Colonic mucosa (tissue), 4 donors: ENCODE measurements around the gene B4GALT2. TPM values are rescaled to one million over a fixed set of nuclear protein-coding genes. Genes with fewer than 3 reads are reported as not detected.

ENCODE experiments used
- DNase-seq: peaks from one replicate; pipeline ENCODE4 v3.0.0-alpha.2; 2020
- H3K27ac ChIP-seq: fragments of 200-600 bp; one replicate; pipeline ENCODE4 v1.8.0; 2021
- H3K27me3 ChIP-seq: fragments of 200-600 bp; one replicate; pipeline ENCODE4 v1.8.0; 2021
- H3K36me3 ChIP-seq: fragments of 200-600 bp; one replicate; pipeline ENCODE4 v1.8.0; 2021
- H3K4me1 ChIP-seq: fragments of 200-600 bp; one replicate; pipeline ENCODE4 v1.8.0; 2021; ENCODE audit warnings: mild to moderate bottlenecking
- H3K4me3 ChIP-seq: fragments of 200-600 bp; one replicate; pipeline ENCODE4 v1.8.0; 2021
- H3K9ac ChIP-seq, 2 donors: one replicate each; pipeline ENCODE4 v1.7.0; 2013; ENCODE audit warnings: control low read depth in 2 of 2, low read depth in 2 of 2, low read length in 2 of 2
- H3K9me3 ChIP-seq: fragments of 200-600 bp; one replicate; pipeline ENCODE4 v1.8.0; 2021
- intact Hi-C: fragments of 100-400 bp; cut with DNase I; formaldehyde crosslinking; loops from one replicate; pipeline ENCODE4 v1.14.1; 2022
- total RNA-seq, 2 donors: library from RNA; stranded (reverse); fragmentation: NEBNext Ultra II Directional in 1 of 2; extraction: Animal tissue kit (Norgen Biotek cat#: 25700) in 1 of 2; gene quantifications; one replicate each; pipeline ENCODE4 v1.2.1, GENCODE V29; 2021
- TF ChIP-seq, protein P1 (sequence below): fragments of 200-600 bp; IDR thresholded peaks from one replicate; pipeline ENCODE4 v1.8.0; 2022; ENCODE audit warnings: antibody characterized with exemption, mild to moderate bottlenecking
- donor health status: healthy.
- donor health status: DM: no; HTN: no; CAD: no.
- donor health status: DM: no; HTN: no; CAD: no.

B4GALT2 gene
- total RNA-seq, 2 donors from 2014 or later: 26.6 to 38.5 TPM

GRCh38 chr1:44024031-44024902, 45.3 kb downstream of the B4GALT2 start:
- TF ChIP-seq, protein P1, sequence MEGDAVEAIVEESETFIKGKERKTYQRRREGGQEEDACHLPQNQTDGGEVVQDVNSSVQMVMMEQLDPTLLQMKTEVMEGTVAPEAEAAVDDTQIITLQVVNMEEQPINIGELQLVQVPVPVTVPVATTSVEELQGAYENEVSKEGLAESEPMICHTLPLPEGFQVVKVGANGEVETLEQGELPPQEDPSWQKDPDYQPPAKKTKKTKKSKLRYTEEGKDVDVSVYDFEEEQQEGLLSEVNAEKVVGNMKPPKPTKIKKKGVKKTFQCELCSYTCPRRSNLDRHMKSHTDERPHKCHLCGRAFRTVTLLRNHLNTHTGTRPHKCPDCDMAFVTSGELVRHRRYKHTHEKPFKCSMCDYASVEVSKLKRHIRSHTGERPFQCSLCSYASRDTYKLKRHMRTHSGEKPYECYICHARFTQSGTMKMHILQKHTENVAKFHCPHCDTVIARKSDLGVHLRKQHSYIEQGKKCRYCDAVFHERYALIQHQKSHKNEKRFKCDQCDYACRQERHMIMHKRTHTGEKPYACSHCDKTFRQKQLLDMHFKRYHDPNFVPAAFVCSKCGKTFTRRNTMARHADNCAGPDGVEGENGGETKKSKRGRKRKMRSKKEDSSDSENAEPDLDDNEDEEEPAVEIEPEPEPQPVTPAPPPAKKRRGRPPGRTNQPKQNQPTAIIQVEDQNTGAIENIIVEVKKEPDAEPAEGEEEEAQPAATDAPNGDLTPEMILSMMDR: no peak
- Histone ChIP-seq H3K27ac (no peak overlapping the region), H3K4me3 (no peak overlapping the region), H3K4me1 (peaks cover 12% of the 10 kb centered on the region), H3K36me3 (no peaks in the 10 kb centered on the region), H3K27me3 (no peaks in the 10 kb centered on the region), H3K9ac (peak overlapping the region in 1 of 2 donors; percentile 38), H3K9me3 (no peaks in the 10 kb centered on the region)
- no peak for DNase-seq
- intact Hi-C loops: no loop called here

- Histone ChIP-seq H3K9ac (peak overlapping the region in 1 of 2 donors; percentile 38), H3K36me3 (no peaks in the 10 kb centered on the region), H3K4me3 (no peak overlapping the region), H3K27ac (peak overlapping the region; percentile 82), H3K27me3 (no peaks in the 10 kb centered on the region), H3K9me3 (no peaks in the 10 kb centered on the region), H3K4me1 (peaks cover 15% of the 10 kb centered on the region)
- no peak for DNase-seq
- TF ChIP-seq, protein P1: no peak
- intact Hi-C loops: no loop called here
Measured at GRCh38 chr1:44024903-44025525, 46.0 kb downstream of the B4GALT2 start.

DNA sequence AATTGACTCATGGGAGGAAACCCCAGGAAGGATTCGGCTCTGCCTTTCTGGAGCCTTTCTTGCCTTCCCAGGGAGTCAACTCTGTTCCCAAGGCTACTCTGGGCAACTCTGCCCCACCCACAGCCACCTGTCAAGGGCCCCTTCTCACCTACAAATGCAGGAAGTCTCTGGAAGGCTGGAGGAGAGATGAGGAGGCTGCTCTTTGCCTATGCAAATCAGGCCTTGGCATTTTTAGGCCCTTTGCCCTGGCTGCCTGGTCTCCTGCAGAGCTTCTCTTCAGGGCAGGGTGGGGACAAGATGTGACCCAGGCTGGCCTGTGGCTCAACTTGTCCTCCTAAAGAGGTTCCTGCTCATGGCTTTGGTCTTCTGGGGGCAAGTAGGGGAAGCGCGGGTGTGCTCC, 46.8 kb downstream of the B4GALT2 start:
- Histone ChIP-seq H3K4me3 (no peak overlapping the region), H3K4me1 (peaks cover 15% of the 10 kb centered on the region), H3K27ac (peak overlapping the region; percentile 82), H3K9ac (peak overlapping the region in 1 of 2 donors; percentile 63), H3K27me3 (no peaks in the 10 kb centered on the region), H3K36me3 (no peaks in the 10 kb centered on the region), H3K9me3 (no peaks in the 10 kb centered on the region)
- peak; percentile 89 for DNase-seq
- intact Hi-C loops: no loop called here
- TF ChIP-seq, protein P1: no peak

- no peak overlapping the region for H3K4me3 ChIP-seq
Measured at GRCh38 chr1:44027320-44027719, 48.3 kb downstream of the B4GALT2 start.

DNA sequence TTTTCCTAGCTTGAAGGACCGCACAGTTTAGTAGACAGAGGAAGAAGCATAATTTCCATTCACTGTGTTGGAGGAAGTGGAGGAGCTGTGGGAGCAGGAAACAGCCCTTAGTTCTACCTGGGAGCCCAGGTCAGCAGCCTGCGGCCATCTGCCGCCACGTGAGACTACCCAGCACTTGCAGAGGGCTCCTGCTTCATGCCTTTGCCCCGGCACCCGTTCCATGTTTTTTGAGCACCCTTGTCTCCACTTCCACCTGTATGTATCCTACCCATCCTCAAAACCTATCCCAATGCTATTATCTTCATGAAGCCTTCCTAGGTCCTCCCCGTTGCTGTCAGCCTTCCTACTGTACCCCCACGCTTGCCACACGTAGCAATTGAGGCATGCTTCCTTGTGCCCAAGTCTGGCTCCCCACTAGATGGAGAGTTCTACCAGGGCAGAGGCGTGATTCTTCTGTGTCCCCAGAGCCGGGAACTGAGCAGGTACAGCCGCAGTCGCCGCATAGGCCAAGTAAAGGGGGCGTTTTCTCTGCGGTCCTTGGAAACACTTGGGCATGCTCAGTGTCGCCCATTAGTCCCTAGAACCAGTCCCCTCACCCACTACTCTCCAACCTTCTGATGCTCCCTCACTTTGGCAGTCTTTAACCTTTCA, 50.4 kb downstream of the B4GALT2 start:
- intact Hi-C loops: no loop called here
- Histone ChIP-seq H3K36me3 (no peaks in the 10 kb centered on the region), H3K9ac (peak overlapping the region; percentile 68 to 93), H3K4me1 (peaks cover 22% of the 10 kb centered on the region), H3K27ac (peak overlapping the region; percentile 91), H3K4me3 (peak overlapping the region; percentile 84), H3K27me3 (no peaks in the 10 kb centered on the region), H3K9me3 (no peaks in the 10 kb centered on the region)
- no peak for DNase-seq
- TF ChIP-seq, protein P1: no peak

More at GRCh38 chr1:44027320-44027719, 48.3 kb downstream of the B4GALT2 start:
- Histone ChIP-seq H3K36me3 (no peaks in the 10 kb centered on the region), H3K27ac (peak overlapping the region; percentile 82), H3K4me1 (peaks cover 22% of the 10 kb centered on the region), H3K9ac (no peak overlapping the region), H3K27me3 (no peaks in the 10 kb centered on the region), H3K9me3 (no peaks in the 10 kb centered on the region)
- intact Hi-C loops: no loop called here
- DNase-seq: no peak
- TF ChIP-seq, protein P1: no peak
